Hippocampal formation (tissue), 2 donors: ENCODE data around the gene PRADC1.

Experiments used
- DNase-seq, 2 donors: peaks; one replicate each; lab custom pipeline; 2025; lab: John Stamatoyannopoulos, UW

Gene PRADC1

GRCh38 chr2:73235315-73236028, 2.4 kb upstream of the PRADC1 start:
- no peak for DNase-seq

- peak; percentile 89 to 96 for DNase-seq
Observed at GRCh38 chr2:73233932-73234832, 1.1 kb upstream of the PRADC1 start, which contains the start of gene CCT7. Gene CCT7 (plus strand): TSS chr2:73234308. CDS start chr2:73234379, 71 bp downstream.

- DNase-seq, result no peak
Observed at GRCh38 chr2:73232403-73233153, 461 bp downstream of the PRADC1 start.

GRCh38 chr2:73228631-73229030, 4.4 kb downstream of the PRADC1 start:
- DNase-seq, result no peak

GRCh38 chr2:73227086-73227485, 6.0 kb downstream of the PRADC1 start:
- DNase-seq, result no peak

DNA sequence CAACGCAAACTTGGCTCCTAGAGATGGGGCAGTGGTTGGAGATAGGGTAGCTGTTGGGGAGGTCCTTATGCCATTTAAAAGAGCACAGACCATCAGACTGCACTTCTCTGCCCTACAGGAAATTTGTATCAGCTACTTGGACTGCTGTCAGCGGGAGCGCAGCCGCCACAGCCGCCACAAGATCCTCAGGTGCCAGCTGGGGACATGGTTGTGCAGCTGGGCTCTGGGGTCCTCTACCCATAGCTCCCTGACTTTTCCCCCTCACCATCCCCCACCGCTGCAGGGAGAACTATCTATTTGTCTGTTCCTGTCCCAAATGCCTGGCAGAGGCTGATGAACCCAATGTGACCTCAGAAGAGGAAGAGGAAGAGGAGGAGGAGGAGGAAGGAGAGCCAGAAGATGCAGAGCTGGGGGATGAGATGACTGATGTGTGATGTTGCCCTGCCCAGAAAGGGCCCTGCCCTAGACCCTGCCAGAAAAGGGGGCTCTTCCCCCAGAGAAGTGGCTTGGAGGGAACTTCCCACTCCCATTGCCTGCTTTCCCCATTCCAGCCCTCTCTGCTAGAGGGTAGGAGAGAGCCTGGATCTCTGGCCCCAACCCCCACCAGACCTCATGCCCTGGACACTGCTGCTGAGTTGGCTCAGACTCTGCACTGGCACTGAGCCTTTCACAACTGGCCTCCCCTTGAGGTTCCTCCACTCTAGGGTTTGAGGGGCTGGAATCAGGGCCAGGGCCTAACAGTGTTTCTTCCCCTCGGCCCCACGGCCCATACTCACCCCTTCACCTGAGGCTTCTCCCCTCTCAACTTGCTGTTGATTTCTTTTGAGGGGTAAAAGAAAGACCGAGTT, 7.3 kb downstream of the PRADC1 start:
- DNase-seq, result no peak

GRCh38 chr2:73223821-73224220, 9.2 kb downstream of the PRADC1 start:
- DNase-seq, result no peak

DNA sequence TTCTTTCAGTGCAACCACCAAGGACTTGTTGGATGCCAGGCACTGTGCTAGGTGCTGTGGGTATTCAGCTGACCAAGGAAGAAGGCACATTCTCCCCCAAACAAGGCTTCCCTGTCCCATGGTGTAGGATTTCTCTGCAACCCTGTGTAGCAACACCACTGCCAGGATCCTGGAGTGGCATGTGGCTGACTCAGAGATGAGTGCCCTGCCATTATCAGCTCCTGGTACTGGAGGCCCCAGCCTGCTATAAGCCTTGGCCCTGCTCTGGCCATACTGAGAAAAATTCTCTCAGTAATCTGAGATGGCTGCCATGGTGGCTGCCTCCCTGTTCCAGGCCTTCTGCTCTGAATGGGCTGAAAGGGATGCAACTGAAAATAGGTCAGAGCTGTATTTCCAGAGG, 14.7 kb downstream of the PRADC1 start:
- DNase-seq, result no peak

GRCh38 chr2:73217826-73218225, 15.2 kb downstream of the PRADC1 start:
- DNase-seq, result no peak

GRCh38 chr2:73217160-73217559, 15.9 kb downstream of the PRADC1 start:
- DNase-seq, result no peak

GRCh38 chr2:73215254-73215653, 17.8 kb downstream of the PRADC1 start:
- DNase-seq, result no peak

DNA sequence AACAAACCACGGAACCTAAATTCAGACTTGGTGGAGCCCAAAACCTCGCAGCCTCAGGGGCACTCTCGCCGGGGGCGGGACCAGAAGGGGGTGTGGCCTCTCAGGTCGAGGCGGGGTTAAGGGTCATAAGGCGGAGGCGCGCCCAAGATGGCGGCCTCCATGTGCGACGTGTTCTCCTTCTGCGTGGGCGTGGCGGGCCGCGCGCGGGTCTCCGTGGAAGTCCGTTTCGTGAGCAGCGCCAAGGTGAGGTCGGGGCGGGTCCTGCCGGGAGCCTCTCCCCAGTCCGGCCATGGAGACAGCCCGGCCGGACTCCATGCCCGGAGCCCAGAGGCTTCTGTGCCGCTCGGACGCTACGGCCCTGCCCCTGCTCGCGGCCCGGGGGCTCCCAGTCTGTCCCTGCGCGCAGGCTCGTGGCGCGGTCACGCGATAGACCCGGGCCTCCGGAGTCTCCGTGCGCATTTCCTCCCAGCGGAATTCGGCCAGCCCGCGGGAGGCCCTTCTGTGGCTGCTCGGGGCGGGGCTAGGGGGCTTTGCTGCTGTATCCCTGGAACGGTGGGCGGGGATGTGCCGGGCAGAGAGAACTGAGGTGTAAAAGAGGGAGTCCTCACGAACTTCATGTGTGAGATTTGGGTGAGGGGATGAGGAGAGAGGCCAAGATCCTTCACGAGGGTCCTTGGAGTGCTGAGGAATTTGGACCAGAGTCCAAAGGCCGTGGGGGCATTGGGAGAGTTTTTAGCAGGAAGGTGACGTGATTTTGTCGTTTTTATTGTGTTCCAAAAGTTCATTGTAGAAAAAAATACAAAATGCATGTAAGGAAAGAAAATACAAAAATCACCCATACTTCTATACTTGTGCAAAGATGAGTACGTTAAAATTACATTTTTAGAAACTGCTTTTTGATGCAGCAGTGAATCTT, 18.7 kb downstream of the PRADC1 start, which contains the start of gene SMYD5:
Gene SMYD5, plus strand, starts transcription at position 126 of the 916 bp plus-strand sequence. Its CDS starts 22 bp downstream, at position 148.
- DNase-seq, result peak; percentile 66 to 67

DNA sequence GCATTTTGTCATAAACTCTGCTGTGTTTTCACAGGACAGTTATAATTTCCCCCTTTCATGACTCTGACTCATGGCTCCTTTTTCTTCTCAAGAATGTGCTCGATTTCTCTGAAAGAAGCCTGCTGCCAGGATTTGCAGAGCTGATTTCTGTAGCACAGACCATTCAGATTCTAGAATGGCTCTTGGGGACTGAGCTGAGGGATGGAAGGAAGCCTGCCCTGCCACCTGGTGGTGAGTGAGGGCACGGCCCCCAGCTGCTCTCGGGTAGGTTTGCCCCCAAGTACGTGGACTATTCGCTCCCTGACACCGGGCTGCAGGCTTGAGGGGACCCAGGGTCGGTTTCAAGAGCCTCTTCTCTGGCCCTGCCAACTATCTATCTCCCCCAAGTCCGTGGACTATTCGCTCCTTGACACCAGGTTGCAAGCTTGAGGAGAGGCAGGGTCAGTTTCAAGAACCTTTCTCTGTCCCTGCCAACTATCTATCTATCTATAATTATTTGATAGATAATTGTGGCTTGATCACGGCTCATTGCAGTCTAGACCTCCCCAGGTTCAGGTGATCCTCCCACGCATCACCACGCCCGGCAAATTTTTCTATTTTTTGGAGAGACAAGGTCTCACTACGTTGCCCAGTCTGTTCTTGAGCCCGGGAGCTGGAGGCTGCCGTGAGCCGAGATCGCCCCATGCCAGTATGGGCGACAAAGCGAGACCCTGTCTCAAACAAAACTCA, 20.4 kb downstream of the PRADC1 start:
- peak; percentile 5 to 59 for DNase-seq

DNA sequence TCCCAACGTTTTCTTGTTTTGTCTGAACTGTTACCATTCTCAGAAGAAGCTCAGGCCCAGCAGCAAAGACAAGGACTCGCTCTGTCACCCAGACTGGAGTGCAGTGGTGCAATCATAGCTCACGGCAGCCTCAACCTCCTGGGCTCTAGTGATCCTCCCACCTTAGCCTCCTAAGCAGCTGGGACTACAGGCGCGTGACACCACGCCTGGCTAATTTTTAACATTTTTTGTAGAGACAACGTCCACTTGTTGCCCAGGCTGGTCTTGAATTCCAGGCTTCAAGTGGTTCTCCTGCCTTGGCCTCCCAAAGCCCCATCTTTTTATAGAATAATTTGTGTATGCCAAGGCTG, 21.0 kb downstream of the PRADC1 start:
- DNase-seq, result no peak

GRCh38 chr2:73210696-73211095, 22.3 kb downstream of the PRADC1 start:
- no peak for DNase-seq

DNA sequence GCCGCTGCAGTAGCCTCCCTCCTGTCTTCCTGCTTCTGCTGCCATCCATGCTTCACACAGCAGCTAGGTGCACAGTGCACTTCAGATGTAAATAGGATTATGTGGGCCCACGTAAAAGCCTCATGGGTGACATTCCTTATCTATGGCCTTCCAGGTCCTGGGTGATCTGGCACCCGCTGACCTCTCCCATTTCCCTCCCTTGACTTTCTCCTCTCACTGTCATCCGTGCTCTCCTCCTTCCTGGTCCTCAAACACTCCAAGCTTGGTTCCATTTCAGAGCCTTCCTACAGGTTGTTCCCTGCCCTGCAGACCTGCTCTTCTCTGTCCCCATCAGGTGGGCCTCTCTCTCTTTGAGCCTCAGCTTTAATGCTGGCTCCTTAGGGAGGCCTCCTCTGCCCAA, 23.0 kb downstream of the PRADC1 start:
- DNase-seq, result no peak

- no peak for DNase-seq
Observed at GRCh38 chr2:73208258-73208657, 24.8 kb downstream of the PRADC1 start.

- DNase-seq, result no peak
Observed at GRCh38 chr2:73205611-73206010, 27.4 kb downstream of the PRADC1 start.

DNA sequence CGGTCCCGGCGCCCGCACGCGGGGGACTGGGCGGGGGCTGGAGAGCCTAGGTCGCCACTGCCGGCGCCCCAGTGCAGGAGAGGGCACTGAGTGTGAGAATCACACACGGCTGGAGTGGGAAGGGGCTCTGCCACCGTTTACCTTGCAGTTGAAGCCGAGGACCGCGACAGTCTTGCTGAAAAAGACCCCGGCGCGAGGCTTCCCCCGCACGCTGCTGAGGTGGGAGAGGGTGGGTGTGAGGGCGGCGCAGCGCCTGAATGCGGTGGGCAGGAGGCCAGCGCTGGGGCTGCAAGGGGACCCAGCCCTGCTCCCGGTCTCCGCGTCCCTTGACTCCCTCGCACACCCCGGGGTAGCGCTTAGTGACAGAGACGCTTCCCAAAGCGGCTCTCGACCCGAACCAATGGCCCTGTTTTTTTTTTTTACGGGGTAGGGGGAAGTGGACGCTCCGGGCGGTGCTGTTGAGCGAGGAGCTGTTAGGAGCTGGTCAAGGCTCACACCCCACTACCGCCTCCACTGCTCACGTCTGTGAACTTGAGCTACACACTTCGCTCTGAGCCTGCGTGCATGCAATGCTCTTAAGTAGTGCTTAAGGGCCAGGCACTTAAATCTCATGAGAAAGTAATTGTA, 29.9 kb downstream of the PRADC1 start:
- no peak for DNase-seq
